IPS-11a (cell line): ENCODE measurements around the gene AARS2.
A peak's percentile ranks its signal among the peaks of the same experiment; 100 is the strongest.
"Not testable (repeated sequence)": the region's sequence is repeated elsewhere in the genome, so short reads cannot be mapped to it uniquely, and the experiment has no call there.

Experiments
- H3K4me3 ChIP-seq: one replicate; pipeline ENCODE4 v1.5.1; 2013; ENCODE audit warnings: low read depth, low read length, control low read depth

Gene AARS2

GRCh38 chr6:44312901-44313788 is at the start of gene AARS2:
TSS of gene AARS2 (minus strand) at chr6:44313347. CDS start at chr6:44313323, 24 bp downstream.
- H3K4me3 ChIP-seq: peak within 1 kb of the TSS; percentile 81

- H3K4me3 ChIP-seq: no peak overlapping the region
Observed at GRCh38 chr6:44361947-44362346, 48.8 kb upstream of the AARS2 start.

GRCh38 chr6:44359973-44360372 is 46.8 kb upstream of the AARS2 start:
- no peak overlapping the region for H3K4me3 ChIP-seq

GRCh38 chr6:44356487-44356886 is 43.3 kb upstream of the AARS2 start:
- no peak overlapping the region for H3K4me3 ChIP-seq

GRCh38 chr6:44355640-44356039 is 42.5 kb upstream of the AARS2 start:
- no peak overlapping the region for H3K4me3 ChIP-seq

GRCh38 chr6:44353336-44353735 is 40.2 kb upstream of the AARS2 start:
- no peak overlapping the region for H3K4me3 ChIP-seq

- no peak overlapping the region for H3K4me3 ChIP-seq
Observed at GRCh38 chr6:44352259-44352658, 39.1 kb upstream of the AARS2 start.

GRCh38 chr6:44350650-44350994 is 37.5 kb upstream of the AARS2 start:
- not testable (repeated sequence) for H3K4me3 ChIP-seq

GRCh38 chr6:44349904-44350649 is 36.9 kb upstream of the AARS2 start:
- no peak overlapping the region for H3K4me3 ChIP-seq

GRCh38 chr6:44346818-44347217 is 33.7 kb upstream of the AARS2 start:
- H3K4me3 ChIP-seq: not testable (repeated sequence)

- H3K4me3 ChIP-seq: no peak within 1 kb of the TSS
Observed at GRCh38 chr6:44342489-44342888, 29.3 kb upstream of the AARS2 start, which contains the start of gene SPATS1. TSS of gene SPATS1 (plus strand) at chr6:44342650. CDS start at chr6:44343096, 446 bp downstream.

- no peak overlapping the region for H3K4me3 ChIP-seq
Observed at GRCh38 chr6:44342052-44342451, 28.9 kb upstream of the AARS2 start.

GRCh38 chr6:44341095-44341890 is 28.1 kb upstream of the AARS2 start:
- H3K4me3 ChIP-seq: no peak overlapping the region

GRCh38 chr6:44339763-44340625 is 26.8 kb upstream of the AARS2 start:
- no peak overlapping the region for H3K4me3 ChIP-seq

GRCh38 chr6:44339301-44339700 is 26.2 kb upstream of the AARS2 start:
- no peak overlapping the region for H3K4me3 ChIP-seq

GRCh38 chr6:44338228-44339122 is 25.3 kb upstream of the AARS2 start:
- no peak overlapping the region for H3K4me3 ChIP-seq

- H3K4me3 ChIP-seq: no peak overlapping the region
Observed at GRCh38 chr6:44335631-44336030, 22.5 kb upstream of the AARS2 start.

- no peak overlapping the region for H3K4me3 ChIP-seq
Observed at GRCh38 chr6:44333942-44334341, 20.8 kb upstream of the AARS2 start.

- H3K4me3 ChIP-seq: no peak overlapping the region
Observed at GRCh38 chr6:44333273-44333919, 20.2 kb upstream of the AARS2 start.
